ENCODE measurements around the gene PLA2R1.

Gene PLA2R1

DNA sequence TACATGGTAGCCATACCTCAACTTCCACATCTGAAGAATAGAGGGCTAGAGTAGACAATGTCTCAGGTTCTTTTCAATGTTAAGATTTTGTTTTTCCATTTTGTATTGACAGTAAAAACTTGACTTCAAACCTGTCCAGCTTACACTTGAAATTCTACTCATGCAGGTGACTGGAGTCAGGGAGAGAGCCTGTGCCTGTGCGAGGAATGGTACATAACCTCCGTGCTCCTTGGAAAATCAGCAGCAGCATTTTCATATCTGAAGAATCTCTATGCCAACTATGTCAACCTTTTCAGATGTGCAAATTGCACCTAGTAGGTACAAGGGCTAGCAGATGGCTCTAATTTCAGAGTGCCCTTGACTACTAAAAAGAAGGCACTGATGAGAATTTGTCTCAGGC lies 2.1 kb downstream of the PLA2R1 start:
- TF ChIP-seq, protein P1, sequence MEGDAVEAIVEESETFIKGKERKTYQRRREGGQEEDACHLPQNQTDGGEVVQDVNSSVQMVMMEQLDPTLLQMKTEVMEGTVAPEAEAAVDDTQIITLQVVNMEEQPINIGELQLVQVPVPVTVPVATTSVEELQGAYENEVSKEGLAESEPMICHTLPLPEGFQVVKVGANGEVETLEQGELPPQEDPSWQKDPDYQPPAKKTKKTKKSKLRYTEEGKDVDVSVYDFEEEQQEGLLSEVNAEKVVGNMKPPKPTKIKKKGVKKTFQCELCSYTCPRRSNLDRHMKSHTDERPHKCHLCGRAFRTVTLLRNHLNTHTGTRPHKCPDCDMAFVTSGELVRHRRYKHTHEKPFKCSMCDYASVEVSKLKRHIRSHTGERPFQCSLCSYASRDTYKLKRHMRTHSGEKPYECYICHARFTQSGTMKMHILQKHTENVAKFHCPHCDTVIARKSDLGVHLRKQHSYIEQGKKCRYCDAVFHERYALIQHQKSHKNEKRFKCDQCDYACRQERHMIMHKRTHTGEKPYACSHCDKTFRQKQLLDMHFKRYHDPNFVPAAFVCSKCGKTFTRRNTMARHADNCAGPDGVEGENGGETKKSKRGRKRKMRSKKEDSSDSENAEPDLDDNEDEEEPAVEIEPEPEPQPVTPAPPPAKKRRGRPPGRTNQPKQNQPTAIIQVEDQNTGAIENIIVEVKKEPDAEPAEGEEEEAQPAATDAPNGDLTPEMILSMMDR (conservative IDR thresholded peaks at IDR 0.05; ENCODE audit: control insufficient read depth, insufficient read depth, low read depth, low read length) = no peak
- no peak overlapping the region for H3K4me3 ChIP-seq (ENCODE audit: control insufficient read depth, low read depth, low read length)
- no peak for DNase-seq (ENCODE audit: low read depth)

DNA sequence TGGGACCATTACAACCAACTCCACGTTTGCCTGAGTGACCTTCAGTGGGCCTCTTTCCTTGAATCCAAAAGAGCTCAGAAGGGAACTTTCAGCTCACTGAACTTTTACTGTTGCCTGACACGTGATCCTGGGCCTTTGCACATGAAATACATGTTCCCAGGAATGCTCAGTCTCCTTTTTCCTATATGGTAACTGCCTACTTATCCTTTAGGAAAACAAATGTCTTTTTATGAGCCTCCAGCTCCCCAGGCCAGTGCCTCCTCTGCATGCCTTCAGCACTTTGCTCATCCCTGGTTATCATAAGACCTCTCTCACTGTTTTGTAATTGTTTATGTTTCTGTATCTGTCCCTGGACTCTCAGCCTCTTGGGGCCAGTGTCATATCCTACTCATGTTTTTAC lies 5.1 kb downstream of the PLA2R1 start:
- TF ChIP-seq, protein P1 (conservative IDR thresholded peaks at IDR 0.05; ENCODE audit: control insufficient read depth, insufficient read depth, low read depth, low read length) = no peak
- DNase-seq (ENCODE audit: low read depth) = no peak
- H3K4me3 ChIP-seq (ENCODE audit: control insufficient read depth, low read depth, low read length) = no peak overlapping the region

DNA sequence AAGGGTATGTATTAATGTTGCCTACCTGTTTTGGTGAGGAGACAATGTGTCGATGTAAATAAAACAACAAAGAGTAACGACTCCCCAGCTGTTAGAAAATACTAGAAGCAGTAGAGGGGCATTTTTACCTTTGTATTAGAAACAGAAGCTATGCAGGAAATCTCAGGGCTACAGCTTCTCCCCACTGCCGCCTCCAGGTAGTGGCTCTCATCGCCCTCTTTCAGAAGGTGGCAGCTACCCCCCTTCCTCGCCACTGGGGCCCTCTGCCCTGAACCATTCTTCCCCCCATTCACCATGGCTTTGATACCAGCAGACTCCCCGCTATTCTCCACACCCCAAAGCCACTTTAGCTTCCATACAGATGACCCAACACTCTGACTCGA lies 6.7 kb downstream of the PLA2R1 start:
- TF ChIP-seq, protein P1 (conservative IDR thresholded peaks at IDR 0.05; ENCODE audit: control insufficient read depth, insufficient read depth, low read depth, low read length) = no peak
- H3K4me3 ChIP-seq (ENCODE audit: control insufficient read depth, low read depth, low read length) = no peak overlapping the region
- DNase-seq (ENCODE audit: low read depth) = no peak

DNA sequence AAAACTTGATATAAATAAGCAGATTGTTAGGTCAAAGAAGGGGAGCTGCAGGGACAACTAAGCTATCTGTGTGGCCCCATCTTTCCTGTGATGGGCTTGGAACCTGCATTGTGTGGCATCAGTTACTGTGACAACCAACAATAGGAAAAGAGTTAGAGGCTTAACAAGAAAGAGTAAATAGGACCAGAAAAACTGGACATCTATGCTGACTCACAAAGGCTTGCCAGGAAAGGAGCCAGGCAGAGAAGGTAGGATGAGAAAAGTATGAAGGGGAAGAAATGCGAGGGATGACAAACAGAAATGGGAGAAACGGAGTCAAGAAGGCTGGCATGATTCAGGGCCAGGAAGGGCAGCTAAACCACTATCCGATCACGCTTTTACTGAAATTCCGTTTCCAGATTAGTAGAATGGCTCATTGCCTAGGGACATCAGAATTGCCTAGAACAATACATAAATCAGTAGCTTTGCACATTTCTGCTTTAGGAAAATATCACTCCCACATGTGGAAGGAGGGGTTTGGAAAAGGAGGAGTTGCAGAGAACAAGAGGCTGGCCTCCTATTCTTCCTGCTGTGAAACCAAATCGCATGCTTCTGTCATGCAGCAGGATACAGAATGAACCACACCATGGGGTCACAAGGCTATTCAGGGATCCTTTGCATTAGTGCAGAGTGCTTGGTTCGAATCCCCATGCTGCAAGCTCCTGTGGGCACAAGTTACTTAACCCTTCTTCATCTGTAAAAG lies 7.3 kb downstream of the PLA2R1 start:
- DNase-seq (ENCODE audit: low read depth) = peak; percentile 79
- no peak overlapping the region for H3K4me3 ChIP-seq (ENCODE audit: control insufficient read depth, low read depth, low read length)
- TF ChIP-seq, protein P1 (conservative IDR thresholded peaks at IDR 0.05; ENCODE audit: control insufficient read depth, insufficient read depth, low read depth, low read length) = no peak

DNA sequence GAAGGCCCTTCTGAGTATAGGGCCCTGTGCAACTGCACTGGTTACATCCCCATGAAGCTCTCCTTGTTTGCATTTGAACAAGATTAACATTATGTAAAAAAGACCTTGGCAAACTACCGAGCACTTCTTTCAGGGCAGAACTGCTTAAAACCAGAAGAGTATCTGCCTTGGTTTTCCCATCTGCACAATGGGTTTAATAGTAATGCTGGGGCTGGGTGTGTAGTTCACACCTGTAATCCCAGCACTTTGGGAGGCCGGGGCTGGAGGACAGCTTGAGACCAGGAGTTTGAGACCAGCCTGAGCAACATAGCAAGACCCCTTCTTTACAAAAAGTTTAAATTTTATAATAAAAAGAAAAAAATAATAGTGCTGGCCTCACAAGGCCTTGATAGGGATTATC lies 8.5 kb downstream of the PLA2R1 start:
- no peak for DNase-seq (ENCODE audit: low read depth)
- no peak overlapping the region for H3K4me3 ChIP-seq (ENCODE audit: control insufficient read depth, low read depth, low read length)
- TF ChIP-seq, protein P1 (conservative IDR thresholded peaks at IDR 0.05; ENCODE audit: control insufficient read depth, insufficient read depth, low read depth, low read length) = no peak

DNA sequence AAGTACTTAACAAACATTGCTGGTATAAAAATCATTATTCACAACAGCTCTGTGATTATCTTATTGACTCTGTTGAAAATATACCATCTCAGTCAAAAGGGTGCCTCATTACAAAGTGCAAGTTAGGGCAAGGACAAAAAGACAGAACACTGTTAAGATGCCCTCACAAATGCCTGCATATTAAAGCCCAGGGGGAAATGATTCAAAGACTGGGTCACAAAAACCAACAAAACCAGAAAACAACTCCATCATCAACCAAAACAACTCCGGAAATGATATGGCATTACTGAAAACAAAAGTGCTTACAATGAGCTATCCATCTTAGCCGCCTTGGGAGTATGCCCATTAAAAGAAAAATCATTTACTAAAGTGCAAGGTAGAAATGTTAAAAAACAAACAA lies 9.9 kb downstream of the PLA2R1 start:
- TF ChIP-seq, protein P1 (conservative IDR thresholded peaks at IDR 0.05; ENCODE audit: control insufficient read depth, insufficient read depth, low read depth, low read length) = no peak
- DNase-seq (ENCODE audit: low read depth) = no peak

More for the DNA sequence above, 9.9 kb downstream of the PLA2R1 start:
- no peak overlapping the region for H3K4me3 ChIP-seq (ENCODE audit: control insufficient read depth, low read depth, low read length)

Measured in fibroblast of mammary gland (primary cell).